22Rv1 (cell line): Measurements from ENCODE around the gene EVL.

ENCODE experiments used
- H3K27ac ChIP-seq: fragments of 450-650 bp; 2 replicates; pipeline ENCODE4 v1.5.1; 2017
- ZFX ChIP-seq: fragments of 450-650 bp; IDR thresholded peaks from 2 replicates; pipeline ENCODE4 v1.6.1; 2017; ENCODE audit warnings: antibody characterized with exemption, borderline replicate concordance
- TF ChIP-seq, protein P1 (sequence below): fragments of 450-650 bp; IDR thresholded peaks from 2 replicates; pipeline ENCODE4 v1.5.1; 2017; ENCODE audit warnings: mild to moderate bottlenecking

Gene EVL

DNA sequence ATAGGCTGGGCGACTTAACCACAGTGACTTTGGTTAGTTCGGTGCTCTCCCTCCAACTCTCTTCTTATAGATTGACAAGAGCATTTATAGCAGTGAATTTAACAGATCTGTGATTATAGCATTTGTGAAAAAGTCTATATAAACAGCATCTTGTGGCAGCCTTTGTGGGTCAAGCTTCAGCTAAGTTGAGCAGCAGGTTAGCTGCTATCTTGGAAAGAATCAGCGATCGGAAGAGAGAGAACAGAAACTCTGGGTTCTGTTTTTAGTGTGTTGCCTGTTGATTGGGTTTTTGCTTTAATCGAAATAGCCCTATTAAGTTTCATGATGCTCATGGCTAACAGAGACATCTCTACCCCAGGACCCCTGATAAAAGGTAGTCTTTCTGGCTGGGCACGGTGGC is 20.2 kb downstream of the EVL start:
- TF ChIP-seq, protein P1, sequence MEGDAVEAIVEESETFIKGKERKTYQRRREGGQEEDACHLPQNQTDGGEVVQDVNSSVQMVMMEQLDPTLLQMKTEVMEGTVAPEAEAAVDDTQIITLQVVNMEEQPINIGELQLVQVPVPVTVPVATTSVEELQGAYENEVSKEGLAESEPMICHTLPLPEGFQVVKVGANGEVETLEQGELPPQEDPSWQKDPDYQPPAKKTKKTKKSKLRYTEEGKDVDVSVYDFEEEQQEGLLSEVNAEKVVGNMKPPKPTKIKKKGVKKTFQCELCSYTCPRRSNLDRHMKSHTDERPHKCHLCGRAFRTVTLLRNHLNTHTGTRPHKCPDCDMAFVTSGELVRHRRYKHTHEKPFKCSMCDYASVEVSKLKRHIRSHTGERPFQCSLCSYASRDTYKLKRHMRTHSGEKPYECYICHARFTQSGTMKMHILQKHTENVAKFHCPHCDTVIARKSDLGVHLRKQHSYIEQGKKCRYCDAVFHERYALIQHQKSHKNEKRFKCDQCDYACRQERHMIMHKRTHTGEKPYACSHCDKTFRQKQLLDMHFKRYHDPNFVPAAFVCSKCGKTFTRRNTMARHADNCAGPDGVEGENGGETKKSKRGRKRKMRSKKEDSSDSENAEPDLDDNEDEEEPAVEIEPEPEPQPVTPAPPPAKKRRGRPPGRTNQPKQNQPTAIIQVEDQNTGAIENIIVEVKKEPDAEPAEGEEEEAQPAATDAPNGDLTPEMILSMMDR, result no peak
- TF ChIP-seq ZFX, result no peak
- no peak overlapping the region for H3K27ac ChIP-seq

DNA sequence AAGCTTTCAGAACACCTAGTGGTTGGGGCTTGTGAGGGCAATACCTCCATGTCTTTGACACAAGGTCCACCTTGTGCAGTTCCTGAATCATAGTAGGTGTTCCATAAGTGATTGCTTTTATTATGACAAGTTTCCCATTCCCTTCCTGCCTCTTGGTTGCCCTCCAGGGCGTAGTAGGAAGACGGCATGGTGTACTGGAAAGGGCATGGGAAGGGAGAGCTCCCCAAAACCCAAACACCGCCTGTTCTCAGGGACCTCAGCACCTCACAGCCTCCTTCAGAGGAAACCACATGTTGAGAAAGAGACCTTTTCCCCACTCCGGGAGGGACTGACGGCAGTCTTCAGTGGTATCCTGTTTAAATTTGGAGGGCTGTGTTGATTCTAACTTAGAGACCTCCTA is 21.1 kb downstream of the EVL start:
- TF ChIP-seq, protein P1, result no peak
- no peak for TF ChIP-seq ZFX

DNA sequence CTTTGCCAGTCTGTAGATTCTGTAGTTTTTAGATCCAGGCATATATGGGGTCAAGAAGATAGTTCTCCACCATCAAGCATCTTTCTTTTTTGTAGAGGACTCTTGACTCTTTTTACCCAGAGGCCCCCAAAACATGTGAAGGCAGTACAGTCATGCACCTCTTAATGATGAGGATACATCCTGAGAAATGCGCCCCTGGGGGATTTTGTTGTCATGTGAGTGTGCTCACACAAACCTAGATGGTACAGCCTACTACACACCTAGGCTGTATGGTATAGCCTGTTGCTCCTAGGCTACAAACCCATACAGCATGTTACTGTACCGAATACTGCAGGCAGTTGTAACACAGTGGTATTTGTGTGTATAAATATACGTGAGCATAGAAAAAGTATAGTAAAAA is 23.0 kb downstream of the EVL start:
- TF ChIP-seq, protein P1, result no peak
- no peak for TF ChIP-seq ZFX
- H3K27ac ChIP-seq, result no peak overlapping the region

More for the DNA sequence above, 21.1 kb downstream of the EVL start:
- H3K27ac ChIP-seq, result no peak overlapping the region

DNA sequence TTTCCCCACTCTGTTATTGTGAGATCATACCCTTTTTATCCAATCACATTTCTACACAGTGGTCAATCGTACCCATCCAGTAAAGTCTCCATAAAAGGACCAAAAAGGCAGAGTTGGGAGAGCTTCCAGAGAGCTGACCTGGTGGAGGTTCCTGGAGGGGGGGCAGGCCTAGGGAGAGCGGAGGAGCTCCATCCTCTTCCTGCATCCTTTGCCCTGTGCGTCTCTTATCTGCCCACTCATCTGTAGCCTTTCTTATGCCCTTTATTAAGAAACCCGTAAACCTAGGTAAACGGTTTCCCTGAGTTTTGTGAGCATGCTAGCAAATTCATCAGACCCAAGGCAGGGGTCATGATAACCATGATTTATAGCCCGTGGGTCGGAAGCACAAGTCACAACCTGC is 26.2 kb downstream of the EVL start:
- TF ChIP-seq, protein P1, result no peak
- TF ChIP-seq ZFX, result no peak

DNA sequence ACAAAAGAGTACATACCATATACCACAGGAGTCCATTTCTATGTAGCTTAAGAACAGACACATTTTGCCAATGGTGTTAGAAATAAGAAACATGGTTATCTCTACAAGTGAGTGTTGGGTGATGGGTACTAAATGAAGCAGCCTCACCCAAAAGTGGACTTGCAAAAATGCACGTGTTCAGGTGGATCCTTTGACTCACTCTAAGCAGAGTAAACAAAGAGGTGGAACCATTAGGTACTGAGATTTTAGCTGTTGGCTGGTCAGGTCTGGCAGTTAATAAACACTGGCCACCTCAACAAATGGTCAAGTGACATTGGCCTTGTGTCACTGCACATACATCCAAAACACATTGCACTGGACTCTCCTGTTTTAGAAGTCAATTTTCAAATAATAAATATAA is 27.6 kb downstream of the EVL start:
- no peak overlapping the region for H3K27ac ChIP-seq
- TF ChIP-seq, protein P1, result no peak
- no peak for TF ChIP-seq ZFX

More for the DNA sequence above, 26.2 kb downstream of the EVL start:
- H3K27ac ChIP-seq, result no peak overlapping the region

DNA sequence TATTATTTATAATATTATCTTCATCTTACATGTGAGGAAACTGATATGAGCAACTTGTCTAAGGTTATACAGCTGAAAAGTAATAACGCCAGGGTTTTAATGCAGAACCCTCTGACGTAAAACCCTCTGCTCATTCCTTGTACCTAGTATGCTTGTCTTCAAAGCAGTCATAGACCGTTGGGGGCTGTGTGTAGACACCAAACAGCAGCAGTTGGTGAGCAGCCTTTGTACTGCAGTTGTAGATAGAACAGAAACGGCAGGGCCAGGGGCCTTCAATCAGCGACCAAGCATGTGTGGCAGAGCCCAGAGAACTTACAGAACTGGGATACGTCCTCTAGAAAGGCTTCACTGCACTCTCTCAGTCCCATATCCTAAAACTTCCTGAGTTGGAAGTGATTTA is 28.1 kb downstream of the EVL start:
- TF ChIP-seq, protein P1, result no peak
- no peak for TF ChIP-seq ZFX

DNA sequence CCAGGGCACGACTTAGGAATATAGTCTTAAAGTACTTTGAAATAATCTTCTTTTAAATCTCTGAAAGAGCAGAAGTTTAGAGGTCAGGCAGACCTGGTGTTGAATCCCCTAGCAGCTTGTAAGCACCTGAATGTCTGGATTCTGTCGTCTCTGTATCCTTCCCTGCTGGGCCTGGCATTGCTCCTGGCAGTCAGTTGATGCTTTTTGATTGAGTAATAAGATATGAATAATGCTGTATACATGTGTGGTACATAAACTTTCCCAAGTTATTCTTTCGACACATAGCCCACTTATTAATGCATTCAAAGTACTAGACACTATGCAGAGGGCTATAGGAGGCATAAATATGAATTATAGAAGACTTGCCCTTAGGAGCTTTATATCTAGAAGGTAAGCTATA is 31.4 kb downstream of the EVL start:
- H3K27ac ChIP-seq, result no peak overlapping the region
- TF ChIP-seq ZFX, result no peak
- TF ChIP-seq, protein P1, result no peak

More for the DNA sequence above, 28.1 kb downstream of the EVL start:
- no peak overlapping the region for H3K27ac ChIP-seq
